GM23338 (cell line): ENCODE measurements around the gene KCNIP1. TPM values are rescaled to one million over a fixed set of nuclear protein-coding genes. Genes with fewer than 3 reads are reported as not detected.

Experiments used
- ATAC-seq: fragments of 200-7000 bp; cut with Tn5 transposase; 3 replicates; pipeline ENCODE4 v1.9.1; 2020
- DNase-seq: peaks from one replicate; pipeline ENCODE4 v3.0.0-alpha.2; 2015; ENCODE audit warnings: low spot score
- H2AFZ ChIP-seq: fragments of 200-600 bp; sonication (generic); 2 replicates; pipeline ENCODE4 v1.8.0; 2016; ENCODE audit warnings: antibody characterized with exemption, mild to moderate bottlenecking, moderate library complexity
- H3F3A ChIP-seq: fragments of 200-600 bp; sonication (generic); replicated peaks from 2 replicates; pipeline ENCODE4 v1.8.0; 2017; ENCODE audit warnings: antibody characterized with exemption, mixed run types, low read depth
- H3K27ac ChIP-seq: fragments of 200-600 bp; sonication (generic); 2 replicates; pipeline ENCODE4 v1.6.1; 2016; ENCODE audit warnings: low read depth
- H3K27me3 ChIP-seq: fragments of 200-600 bp; sonication (generic); 2 replicates; pipeline ENCODE4 v1.8.0; 2016; ENCODE audit warnings: mild to moderate bottlenecking, mixed run types, moderate library complexity; ENCODE audit not compliant: insufficient read depth
- H3K36me3 ChIP-seq: fragments of 200-600 bp; sonication (generic); 2 replicates; pipeline ENCODE4 v1.8.0; 2016; ENCODE audit warnings: mild to moderate bottlenecking; ENCODE audit not compliant: insufficient read depth
- H3K4me1 ChIP-seq: fragments of 200-600 bp; sonication (generic); 2 replicates; pipeline ENCODE4 v1.8.0; 2016; ENCODE audit warnings: mild to moderate bottlenecking, moderate library complexity; ENCODE audit not compliant: insufficient read depth
- H3K4me2 ChIP-seq: fragments of 200-600 bp; sonication (generic); 2 replicates; pipeline ENCODE4 v1.7.1; 2017; ENCODE audit warnings: mixed run types
- H3K4me3 ChIP-seq: fragments of 200-600 bp; sonication (generic); 2 replicates; pipeline ENCODE4 v1.6.1; 2016; ENCODE audit warnings: mixed run types
- H3K79me2 ChIP-seq: fragments of 200-600 bp; sonication (generic); replicated peaks from 2 replicates; pipeline ENCODE4 v1.8.0; 2017; ENCODE audit warnings: mild to moderate bottlenecking; ENCODE audit not compliant: insufficient read depth
- H3K9me2 ChIP-seq: fragments of 200-600 bp; sonication (generic); 2 replicates; pipeline ENCODE4 v1.8.0; 2017; ENCODE audit not compliant: insufficient read depth
- H4K20me1 ChIP-seq: fragments of 200-600 bp; sonication (generic); replicated peaks from 2 replicates; pipeline ENCODE4 v1.8.0; 2017; ENCODE audit warnings: mild to moderate bottlenecking; ENCODE audit not compliant: insufficient read depth
- H3K27ac Mint-ChIP-seq: 2 replicates; pipeline ENCODE4 v1.8.0; 2020; ENCODE audit warnings: inconsistent platforms, mild to moderate bottlenecking, moderate library complexity, mixed read lengths
- H3K27me3 Mint-ChIP-seq: 3 replicates; pipeline ENCODE4 v1.8.0; 2022; ENCODE audit warnings: low read depth, mild to moderate bottlenecking, moderate library complexity, mixed read lengths, inconsistent platforms; ENCODE audit not compliant: insufficient read depth, poor library complexity
- H3K36me3 Mint-ChIP-seq: 3 replicates; pipeline ENCODE4 v1.8.0; 2021; ENCODE audit warnings: low read depth, mild to moderate bottlenecking, inconsistent platforms, moderate library complexity, mixed read lengths
- H3K4me1 Mint-ChIP-seq: 3 replicates; pipeline ENCODE4 v1.8.0; 2020; ENCODE audit warnings: mild to moderate bottlenecking, inconsistent platforms, mixed read lengths
- H3K4me3 Mint-ChIP-seq: 3 replicates; pipeline ENCODE4 v1.8.0; 2021; ENCODE audit warnings: moderate library complexity, mild to moderate bottlenecking, inconsistent platforms, mixed read lengths
- H3K9me3 Mint-ChIP-seq: 3 replicates; pipeline ENCODE4 v1.8.0; 2020; ENCODE audit warnings: moderate library complexity, mild to moderate bottlenecking, inconsistent platforms, mixed read lengths
- CREB1 ChIP-seq: fragments of 250-450 bp; sonication (Bioruptor Pico); IDR thresholded peaks from 2 replicates; pipeline ENCODE4 v1.5.0; 2020; ENCODE audit warnings: low read depth, mild to moderate bottlenecking, moderate library complexity
- ETS1 ChIP-seq: IDR thresholded peaks from 2 replicates; pipeline ENCODE4 v1.6.1; 2016; ENCODE audit warnings: antibody characterized with exemption
- EZH2 ChIP-seq: fragments of 200-600 bp; sonication (generic); IDR thresholded peaks from one replicate; pipeline ENCODE4 v1.8.0; 2017; ENCODE audit warnings: antibody characterized with exemption, mild to moderate bottlenecking, low read depth; ENCODE audit not compliant: unreplicated experiment
- EZH2phosphoT487 ChIP-seq: fragments of 200-600 bp; sonication (generic); IDR thresholded peaks from one replicate; pipeline ENCODE4 v1.8.1; 2018; ENCODE audit warnings: antibody characterized with exemption; ENCODE audit not compliant: unreplicated experiment
- JUNB ChIP-seq: IDR thresholded peaks from one replicate; pipeline ENCODE4 v1.6.1; 2016; ENCODE audit warnings: antibody characterized with exemption; ENCODE audit not compliant: unreplicated experiment
- REST ChIP-seq: IDR thresholded peaks from one replicate; pipeline ENCODE4 v1.6.1; 2018; ENCODE audit warnings: antibody characterized with exemption; ENCODE audit not compliant: unreplicated experiment
- STAT1 ChIP-seq: IDR thresholded peaks from one replicate; pipeline ENCODE4 v1.6.1; 2016; ENCODE audit warnings: antibody characterized with exemption; ENCODE audit not compliant: unreplicated experiment
- polyA plus RNA-seq: library from polyadenylated mRNA; unstranded; fragments of >200 nt; fragmentation: Nextera tagmentation; extraction: Ambion mirVana; gene quantifications from 2 replicates; pipeline ENCODE4 v1.2.1, GENCODE V29; 2016
- total RNA-seq: library from RNA; depleted of rRNA; stranded (reverse); fragments of >200 nt; shearing (Covaris generic); gene quantifications from 2 replicates; pipeline ENCODE4 v1.2.3, GENCODE V29; 2014

Gene KCNIP1
- total and polyA plus RNA-seq, 2 experiments from 2014 or later: 0.31 to 0.87 TPM

GRCh38 chr5:170640731-170641588 is 137.1 kb downstream of the KCNIP1 start (continued):
- no peak for TF ChIP-seq STAT1
- TF ChIP-seq REST: no peak
- no peak for TF ChIP-seq EZH2phosphoT487
- TF ChIP-seq JUNB: no peak
- TF ChIP-seq CREB1 (CRISPR knock-in tag): no peak

GRCh38 chr5:170641589-170642031 is 137.8 kb downstream of the KCNIP1 start:
- H3K4me1 Mint-ChIP-seq: peaks cover 18% of the 10 kb centered on the region
- Histone ChIP-seq H3K9me2 (0 out of 2 replicates have a peak, but pooled peaks cover 7% of the 10 kb centered on the region), H4K20me1 (no peaks in the 10 kb centered on the region), H3K4me3 (no peak overlapping the region), H3K27me3 (no peaks in the 10 kb centered on the region), H3K79me2 (no peaks in the 10 kb centered on the region), H3K4me1 (peaks cover 12% of the 10 kb centered on the region), H3F3A (peaks cover 4% of the 10 kb centered on the region; the same call in 1 of the 2 replicates), H3K4me2 (no peak overlapping the region), H3K27ac (no peak overlapping the region), H3K36me3 (no peaks in the 10 kb centered on the region), H2AFZ (no peak overlapping the region)
- H3K27me3 Mint-ChIP-seq: peaks cover 2% of the 10 kb centered on the region
- H3K36me3 Mint-ChIP-seq: no peaks in the 10 kb centered on the region
- no peaks in the 10 kb centered on the region; the same call in 2 of the 3 replicates for H3K9me3 Mint-ChIP-seq
- ATAC-seq (no peak), DNase-seq (no peak)
- no peak for TF ChIP-seq ETS1
- no peak for TF ChIP-seq JUNB
- no peak for TF ChIP-seq CREB1 (CRISPR knock-in tag)
- TF ChIP-seq EZH2: no peak
- no peak overlapping the region for H3K4me3 Mint-ChIP-seq
- H3K27ac Mint-ChIP-seq: no peak overlapping the region
